ENCODE measurements around the gene SFXN3. TPM values are rescaled to one million over a fixed set of nuclear protein-coding genes. Genes with fewer than 3 reads are reported as not detected.
A peak's percentile ranks its signal among the peaks of the same experiment; 100 is the strongest.

SFXN3 gene
- total and polyA plus RNA-seq, 10 of the 15 experiments (the other 5 are each of a cell fraction or from before 2014, with no cell fraction given): 0.05 to 11.3 (median 1.2) TPM

DNA sequence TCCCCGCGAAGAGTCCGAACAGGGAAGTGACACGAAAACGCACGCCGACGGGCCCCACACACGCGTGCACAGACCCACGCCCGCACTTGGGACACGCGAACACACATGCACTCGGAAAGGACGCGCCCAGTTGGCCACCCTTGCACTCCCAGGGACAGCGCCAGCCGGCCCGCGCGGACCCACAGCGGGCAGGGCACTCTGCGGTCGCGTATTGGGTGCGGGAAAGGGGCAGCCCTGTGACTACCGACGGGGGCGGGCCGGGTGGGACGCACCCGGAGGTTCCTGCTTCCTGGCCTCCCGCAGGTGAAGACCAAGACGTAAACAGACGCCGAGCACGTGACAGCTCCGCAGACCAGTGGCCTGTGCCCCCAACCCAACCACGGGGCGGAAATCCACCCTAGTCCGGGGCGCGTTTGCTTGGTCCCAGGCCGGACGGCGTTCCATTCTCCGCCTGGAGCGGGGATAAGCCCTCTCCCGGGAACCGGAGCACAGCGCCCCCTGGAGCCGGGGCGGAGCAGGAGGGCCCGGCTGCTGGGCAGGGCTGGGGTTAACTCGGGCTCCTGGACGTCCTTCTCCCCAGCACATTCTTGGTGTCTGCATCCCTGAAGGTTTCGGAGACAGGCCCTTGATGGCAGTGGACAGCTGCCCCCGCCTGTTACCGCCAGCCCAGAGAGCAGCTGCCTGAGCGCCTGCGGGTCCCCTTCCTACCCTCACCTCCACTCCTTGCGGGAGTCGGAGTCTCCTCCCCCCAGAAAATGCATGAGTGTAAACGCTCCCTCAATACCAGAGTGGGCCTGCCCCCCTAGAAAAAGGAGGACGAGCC, 33.5 kb upstream of the SFXN3 start (continued):
- TF ChIP-seq YY1 (IDR thresholded peaks at IDR 0.05; ENCODE audit: low read depth, low read length): peak; percentile 23; the same call in 1 of the 2 replicates

- Histone ChIP-seq H2AFZ (ENCODE audit: control insufficient read depth, low read depth, low read length) (peak overlapping the region; percentile 90), H3K36me3 (ENCODE audit: control insufficient read depth in 2 of 2, insufficient read depth in 2 of 2, low read length in 1 of 2) (peaks cover 0 to 2% of the 10 kb centered on the region in 2 experiments; a peak in 2 of 4 replicates), H3K4me3 (peak overlapping the region; percentile 86), H3K9me3 (replicated peaks; ENCODE audit: control insufficient read depth, insufficient read depth, low read length) (no peaks in the 10 kb centered on the region), H3K27ac (ENCODE audit: control insufficient read depth, insufficient read depth) (peak overlapping the region; percentile 88), H3K4me2 (ENCODE audit: control insufficient read depth, insufficient read depth) (peak overlapping the region; percentile 99), H3K79me2 (ENCODE audit: control insufficient read depth, insufficient read depth, low read length) (peaks cover 10% of the 10 kb centered on the region), H3K9ac (ENCODE audit: control insufficient read depth, insufficient read depth, low read length) (peak overlapping the region; percentile 63), H3K27me3 (replicated peaks in 1 of 2; ENCODE audit: control insufficient read depth in 2 of 2, insufficient read depth in 2 of 2, low read length in 1 of 2) (no peaks in the 10 kb centered on the region), H4K20me1 (ENCODE audit: control insufficient read depth, insufficient read depth) (no peaks in the 10 kb centered on the region), H3K4me1 (ENCODE audit: control insufficient read depth, insufficient read depth, low read length) (peaks cover 17% of the 10 kb centered on the region)
- in situ Hi-C loops (cut with MboI): no loop called here
- RAD21 ChIA-PET (ENCODE audit: unreplicated experiment): interaction anchor here (0.6 to 4.6 kb wide), 14 partner anchors 11 to 1249 kb away, joined by 3 to 26 read pairs (median 4); partner anchors contain the start of genes KAZALD1, MRPL43, PDZD7 and SFXN3
- SMC1A ChIA-PET (ENCODE audit: uncharacterized antibody, unreplicated experiment): interaction anchor here (1.4 to 2.0 kb wide), 4 partner anchors 12 to 43 kb away, joined by 4 to 9 read pairs (median 6); no protein-coding TSS in a partner anchor
- 9% methylated on average over 22 of the region's 25 CpGs for WGBS (ENCODE audit: insufficient coverage, insufficient replicate concordance, low lambda C conversion rate, missing lambda C conversion rate)
- POLR2A ChIA-PET: interaction anchor here (0.6 to 3.8 kb wide), 10 partner anchors 12 to 491 kb away, joined by 3 to 23 read pairs (median 4); partner anchors contain the start of genes KAZALD1, MRPL43 and TWNK
- DNase-seq (ENCODE audit: low read depth, low spot score) (no peak), FAIRE-seq (no peak), ATAC-seq (peak; percentile 60)
- CTCF ChIA-PET: interaction anchor here (0.6 to 5.7 kb wide), 29 partner anchors 8 to 997 kb away, joined by 3 to 91 read pairs (median 4); partner anchors contain the start of genes KAZALD1, MRPL43, PDZD7 and SEMA4G
- intact Hi-C loops (cut with micrococcal nuclease; ENCODE audit: unreplicated experiment): loop anchor here (5.0 kb wide), 1 partner anchor 86 kb away; the partner anchor contains the start of gene SLF2
- BruUV-seq (replicated peaks): no TSS peak
- peak; percentile 70; the same call in 1 of the 2 replicates for TF ChIP-seq RAD51 (IDR thresholded peaks at IDR 0.05)
- peak; percentile 43; the same call in 1 of the 2 replicates for TF ChIP-seq SPI1 (IDR thresholded peaks at IDR 0.05; ENCODE audit: borderline replicate concordance, insufficient read depth, low read depth, low read length)
- TF ChIP-seq SUZ12 (IDR thresholded peaks at IDR 0.05; ENCODE audit: unreplicated experiment): no peak
- TF ChIP-seq POLR2AphosphoS2 (IDR thresholded peaks at IDR 0.05; ENCODE audit: low read depth, low read length): no peak
- TF ChIP-seq MEF2B (IDR thresholded peaks at IDR 0.05; ENCODE audit: partially characterized antibody, poor library complexity, severe bottlenecking): peak; percentile 70
- no peak for TF ChIP-seq GATAD2B (conservative IDR thresholded peaks at IDR 0.05; ENCODE audit: low read depth)
- no peak for TF ChIP-seq TBL1XR1 (IDR thresholded peaks at IDR 0.05; ENCODE audit: low read depth, low read length)
- no peak for TF ChIP-seq STAT1 (conservative IDR thresholded peaks at IDR 0.05)
- no peak for TF ChIP-seq POLR2AphosphoS5 (IDR thresholded peaks at IDR 0.05; ENCODE audit: low read length)
- 0 out of 2 replicates have a peak, but pooled peaks have one; percentile 17 for TF ChIP-seq MEF2A (IDR thresholded peaks at IDR 0.05; ENCODE audit: insufficient read depth, low read depth, low read length)
- TF ChIP-seq TCF3 (IDR thresholded peaks at IDR 0.05; ENCODE audit: borderline replicate concordance, insufficient read depth, low read depth, low read length): peak; percentile 74
- TF ChIP-seq NR2C1 (IDR thresholded peaks at IDR 0.05): no peak
- 0 out of 2 replicates have a peak, but pooled peaks have one; percentile 37 for TF ChIP-seq CHD2 (IDR thresholded peaks at IDR 0.05; ENCODE audit: borderline replicate concordance, low read depth, low read length)
- TF ChIP-seq MTA2 (IDR thresholded peaks at IDR 0.05; ENCODE audit: low read depth): peak; percentile 22; the same call in 1 of the 2 replicates
- TF ChIP-seq BMI1 (IDR thresholded peaks at IDR 0.05; ENCODE audit: borderline replicate concordance): no peak
- TF ChIP-seq BACH1 (IDR thresholded peaks at IDR 0.05; ENCODE audit: borderline replicate concordance): peak; percentile 19; the same call in 1 of the 2 replicates
- no peak; the same call in 1 of the 2 replicates for TF ChIP-seq RELB (IDR thresholded peaks at IDR 0.05; ENCODE audit: low read depth)
Observed at GRCh38 chr10:100998183-100998990, 32.6 kb upstream of the SFXN3 start.
